Activated CD4-positive, alpha-beta T cell treated with anti-CD3 and anti-CD28 coated beads, Interleukin-2, amount 10 ng/mL, durations not matched to agents 7 days and 5 days (primary cell): ENCODE data around the gene CPPED1. TPM values are rescaled to one million over a fixed set of nuclear protein-coding genes. Genes with fewer than 3 reads are reported as not detected.

Source experiments
- CTCF ChIA-PET: fragments of 350-600 bp; sonication (Branson Sonifier 250); formaldehyde crosslinking; loops from one replicate; lab custom pipeline; 2021; ENCODE audit warnings: antibody characterized with exemption; lab: Charles Lee
- POLR2A ChIA-PET: fragments of 350-600 bp; sonication (Branson Sonifier 250); formaldehyde crosslinking; loops from one replicate; lab custom pipeline; 2021; ENCODE audit warnings: antibody characterized with exemption; lab: Charles Lee
- DNase-seq: peaks from one replicate; pipeline ENCODE4 v3.0.0-alpha.2; 2020
- H3K27ac Mint-ChIP-seq: one replicate; pipeline ENCODE4 v1.8.0; 2021; ENCODE audit warnings: mild to moderate bottlenecking, moderate library complexity, mixed read lengths
- H3K27me3 Mint-ChIP-seq: one replicate; pipeline ENCODE4 v1.8.0; 2021; ENCODE audit warnings: mixed read lengths
- H3K36me3 Mint-ChIP-seq: one replicate; pipeline ENCODE4 v1.8.0; 2021; ENCODE audit warnings: low read depth, mixed read lengths
- H3K4me1 Mint-ChIP-seq: one replicate; pipeline ENCODE4 v1.8.0; 2021; ENCODE audit warnings: mixed read lengths
- H3K4me3 Mint-ChIP-seq: one replicate; pipeline ENCODE4 v1.8.0; 2021; ENCODE audit warnings: mild to moderate bottlenecking, moderate library complexity, mixed read lengths
- H3K9me3 Mint-ChIP-seq: one replicate; pipeline ENCODE4 v1.8.0; 2021; ENCODE audit warnings: mixed read lengths
- total RNA-seq, 2 experiments: library from RNA; stranded (reverse); gene quantifications; one replicate each; pipeline ENCODE4 v1.2.3, GENCODE V29; 2021

The CPPED1 gene
- total RNA-seq, 2 experiments from 2014 or later: 15.7 to 17.1 TPM

GRCh38 chr16:12643034-12643455, 160.6 kb downstream of the CPPED1 start:
- ChIA-PET CTCF (interaction anchor here (0.6 to 1.1 kb wide), 2 partner anchors 14 to 48 kb away, joined by 3 read pairs; no protein-coding TSS in a partner anchor), POLR2A (no interaction called here)
- Mint-ChIP-seq H3K36me3 (no peaks in the 10 kb centered on the region), H3K27me3 (no peaks in the 10 kb centered on the region), H3K9me3 (peaks cover 6% of the 10 kb centered on the region), H3K4me1 (peaks cover 18% of the 10 kb centered on the region), H3K4me3 (no peak overlapping the region), H3K27ac (no peak overlapping the region)
- DNase-seq: no peak

DNA sequence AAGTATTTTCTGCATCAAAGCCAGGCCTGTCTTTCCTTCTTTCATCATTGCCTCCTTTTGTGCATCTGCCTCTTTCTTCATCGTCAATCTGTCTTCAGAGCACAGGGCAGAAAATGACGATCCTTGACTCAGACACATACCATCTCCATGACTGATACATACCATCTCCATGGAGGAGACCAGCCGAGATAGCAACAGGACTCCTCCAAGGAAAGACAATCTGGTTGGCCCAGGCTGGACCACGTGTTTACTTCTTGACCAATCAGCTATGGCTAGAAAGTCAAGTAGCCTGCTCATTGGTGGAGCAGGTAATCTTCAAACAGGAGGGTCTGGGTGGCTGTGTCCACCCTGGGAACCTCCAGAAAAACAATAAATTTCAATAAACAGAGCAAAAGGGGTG, 164.6 kb downstream of the CPPED1 start:
- no peak overlapping the region for H3K27ac Mint-ChIP-seq
- ChIA-PET CTCF (no interaction called here), POLR2A (no interaction called here)

DNA sequence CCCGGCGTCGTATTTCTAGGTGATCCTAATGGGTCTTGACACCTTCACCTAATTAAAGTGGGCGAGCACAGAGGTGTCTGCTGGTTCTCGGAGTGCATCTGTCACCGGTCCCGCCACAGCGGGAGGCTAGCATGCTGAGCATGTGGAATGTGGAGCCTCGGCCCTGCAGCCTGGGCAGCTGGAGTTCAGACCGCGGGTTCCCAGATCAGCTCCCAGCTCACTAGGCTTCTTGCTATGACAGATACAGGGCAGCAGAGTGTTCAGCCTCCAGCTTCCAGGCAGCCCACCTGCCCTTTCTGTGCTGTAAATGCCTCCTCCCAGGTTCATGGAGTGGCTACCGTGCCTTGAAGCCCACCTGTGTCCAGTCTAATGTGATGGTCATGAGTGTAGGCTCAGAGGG, 166.7 kb downstream of the CPPED1 start:
- Mint-ChIP-seq H3K27me3 (peaks cover 9% of the 10 kb centered on the region), H3K36me3 (no peaks in the 10 kb centered on the region), H3K27ac (no peak overlapping the region), H3K4me3 (no peak overlapping the region), H3K4me1 (no peaks in the 10 kb centered on the region), H3K9me3 (peaks cover 2% of the 10 kb centered on the region)
- no peak for DNase-seq
- CTCF ChIA-PET: no interaction called here
- POLR2A ChIA-PET: no interaction called here

More for the DNA sequence above, 164.6 kb downstream of the CPPED1 start:
- no peak for DNase-seq
- Mint-ChIP-seq H3K36me3 (no peaks in the 10 kb centered on the region), H3K27me3 (peaks cover 5% of the 10 kb centered on the region), H3K9me3 (peaks cover 6% of the 10 kb centered on the region), H3K4me3 (no peak overlapping the region), H3K4me1 (no peaks in the 10 kb centered on the region)

DNA sequence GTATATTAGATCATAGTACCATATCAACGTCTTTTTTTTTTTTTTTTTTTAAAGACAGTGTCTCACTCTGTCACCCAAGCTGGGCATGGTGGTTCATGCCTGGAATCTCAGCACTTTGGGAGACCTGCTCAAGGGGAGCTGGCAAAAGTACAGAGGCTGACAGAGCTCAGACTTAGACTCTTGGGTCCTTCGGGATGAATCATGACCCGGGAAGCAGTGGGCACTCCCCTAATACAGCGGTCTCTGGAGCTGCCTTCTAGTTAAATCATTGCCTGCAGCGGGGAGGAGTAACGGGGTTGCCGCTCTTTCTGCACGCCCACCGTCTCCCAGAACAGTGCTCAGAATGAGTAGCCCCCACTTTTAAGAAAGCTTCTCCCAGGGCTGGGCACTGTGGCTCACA, 174.4 kb downstream of the CPPED1 start:
- peaks cover 6% of the 10 kb centered on the region for H3K27me3 Mint-ChIP-seq
- POLR2A ChIA-PET: no interaction called here
- no peak overlapping the region for H3K4me3 Mint-ChIP-seq
- peaks cover 2% of the 10 kb centered on the region for H3K4me1 Mint-ChIP-seq
- no peaks in the 10 kb centered on the region for H3K36me3 Mint-ChIP-seq
- no peaks in the 10 kb centered on the region for H3K9me3 Mint-ChIP-seq
- DNase-seq: no peak
- no peak overlapping the region for H3K27ac Mint-ChIP-seq
- CTCF ChIA-PET: interaction anchor here (0.6 to 1.6 kb wide), 2 partner anchors 14 to 1222 kb away, joined by 3 read pairs; no protein-coding TSS in a partner anchor

- no peak overlapping the region for H3K4me3 Mint-ChIP-seq
- no peaks in the 10 kb centered on the region for H3K36me3 Mint-ChIP-seq
- POLR2A ChIA-PET: no interaction called here
- no peak for DNase-seq
- no peaks in the 10 kb centered on the region for H3K9me3 Mint-ChIP-seq
- CTCF ChIA-PET: interaction anchor here (0.9 kb wide), 1 partner anchor 15 kb away, joined by 3 read pairs; no protein-coding TSS in a partner anchor
- peaks cover 2% of the 10 kb centered on the region for H3K4me1 Mint-ChIP-seq
- no peak overlapping the region for H3K27ac Mint-ChIP-seq
- H3K27me3 Mint-ChIP-seq: no peaks in the 10 kb centered on the region
These were observed 175.2 kb downstream of the CPPED1 start for GRCh38 chr16:12628536-12628935.

DNA sequence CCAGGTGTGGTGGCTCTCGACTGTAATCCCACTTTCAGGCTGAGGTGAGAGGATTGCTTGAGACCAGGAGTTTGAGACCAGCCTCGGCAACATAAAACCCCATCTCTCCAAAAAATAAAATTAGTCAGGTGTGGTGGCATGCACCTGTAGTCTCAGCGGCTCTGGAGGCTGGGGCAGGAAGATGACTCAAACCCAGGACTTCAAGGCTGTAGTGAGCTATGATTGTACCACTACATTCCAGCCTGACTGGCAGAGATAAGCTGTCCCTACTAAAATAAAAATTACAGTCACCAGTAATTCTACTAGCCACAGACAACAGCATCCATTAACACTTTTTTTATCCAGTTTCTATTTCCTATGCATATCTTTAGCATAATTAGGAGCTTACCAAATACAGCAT, 176.3 kb downstream of the CPPED1 start:
- no peak overlapping the region for H3K4me3 Mint-ChIP-seq
- H3K9me3 Mint-ChIP-seq: no peaks in the 10 kb centered on the region
- H3K36me3 Mint-ChIP-seq: no peaks in the 10 kb centered on the region
- no peak for DNase-seq
- peaks cover 2% of the 10 kb centered on the region for H3K4me1 Mint-ChIP-seq
- H3K27ac Mint-ChIP-seq: no peak overlapping the region
- H3K27me3 Mint-ChIP-seq: no peaks in the 10 kb centered on the region
- POLR2A ChIA-PET: no interaction called here
- CTCF ChIA-PET: interaction anchor here (0.9 to 2.2 kb wide), 2 partner anchors 11 to 14 kb away, joined by 3 to 8 read pairs; no protein-coding TSS in a partner anchor

DNA sequence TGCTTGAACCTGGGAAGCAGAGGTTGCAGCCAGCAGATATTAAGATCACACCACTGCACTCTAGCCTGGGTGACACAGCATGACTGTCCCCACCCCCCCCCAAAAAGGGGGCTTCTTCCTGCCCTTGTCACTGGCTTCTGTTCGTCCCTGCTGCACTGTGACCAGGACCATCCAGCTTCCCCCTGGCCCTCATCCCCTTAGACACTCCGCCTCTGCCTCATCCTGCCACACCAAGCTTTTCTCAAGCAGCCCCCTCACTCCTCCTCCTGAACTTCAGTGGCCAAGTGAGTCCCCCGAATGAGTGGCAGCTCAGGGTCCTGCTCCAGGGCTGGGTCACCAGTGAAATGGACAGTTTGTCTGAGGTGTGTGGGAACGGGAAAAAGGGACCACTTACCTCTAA, 177.3 kb downstream of the CPPED1 start:
- H3K4me3 Mint-ChIP-seq: no peak overlapping the region
- ChIA-PET POLR2A (no interaction called here), CTCF (interaction anchor here (2.2 kb wide), 1 partner anchor 10 kb away, joined by 8 read pairs; no protein-coding TSS in a partner anchor)
- no peaks in the 10 kb centered on the region for H3K27me3 Mint-ChIP-seq
- H3K27ac Mint-ChIP-seq: no peak overlapping the region
- no peak for DNase-seq
- H3K36me3 Mint-ChIP-seq: no peaks in the 10 kb centered on the region
- H3K4me1 Mint-ChIP-seq: peaks cover 2% of the 10 kb centered on the region
- H3K9me3 Mint-ChIP-seq: no peaks in the 10 kb centered on the region

- Mint-ChIP-seq H3K27ac (no peak overlapping the region), H3K36me3 (no peaks in the 10 kb centered on the region), H3K4me1 (peaks cover 2% of the 10 kb centered on the region), H3K4me3 (no peak overlapping the region), H3K9me3 (no peaks in the 10 kb centered on the region), H3K27me3 (no peaks in the 10 kb centered on the region)
- DNase-seq: no peak
- ChIA-PET CTCF (no interaction called here), POLR2A (no interaction called here)
These were observed 178.0 kb downstream of the CPPED1 start for GRCh38 chr16:12625716-12626115.

DNA sequence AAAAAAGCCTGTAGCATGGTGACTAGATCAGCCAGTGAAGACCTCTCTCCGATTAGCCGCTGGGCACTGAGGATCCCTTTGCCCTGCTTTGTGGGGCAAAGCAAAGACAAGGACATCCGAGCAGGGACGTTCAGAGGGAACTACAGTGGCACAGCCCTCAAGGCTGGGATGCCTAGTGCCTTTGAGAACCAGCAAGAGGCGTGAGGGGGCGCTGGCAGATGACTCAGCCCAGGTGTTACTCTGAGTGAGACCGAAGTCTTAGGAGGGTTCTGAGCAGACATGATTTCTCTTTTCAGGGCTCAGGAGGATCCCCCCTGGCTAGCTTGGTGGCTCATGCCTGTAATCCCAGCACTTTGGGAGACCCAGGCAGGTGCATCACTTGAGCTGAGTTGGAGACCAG, 178.6 kb downstream of the CPPED1 start:
- Mint-ChIP-seq H3K36me3 (no peaks in the 10 kb centered on the region), H3K9me3 (no peaks in the 10 kb centered on the region), H3K4me3 (no peak overlapping the region), H3K27me3 (no peaks in the 10 kb centered on the region), H3K4me1 (peaks cover 2% of the 10 kb centered on the region), H3K27ac (no peak overlapping the region)
- CTCF ChIA-PET: no interaction called here
- no peak for DNase-seq
- POLR2A ChIA-PET: no interaction called here

DNA sequence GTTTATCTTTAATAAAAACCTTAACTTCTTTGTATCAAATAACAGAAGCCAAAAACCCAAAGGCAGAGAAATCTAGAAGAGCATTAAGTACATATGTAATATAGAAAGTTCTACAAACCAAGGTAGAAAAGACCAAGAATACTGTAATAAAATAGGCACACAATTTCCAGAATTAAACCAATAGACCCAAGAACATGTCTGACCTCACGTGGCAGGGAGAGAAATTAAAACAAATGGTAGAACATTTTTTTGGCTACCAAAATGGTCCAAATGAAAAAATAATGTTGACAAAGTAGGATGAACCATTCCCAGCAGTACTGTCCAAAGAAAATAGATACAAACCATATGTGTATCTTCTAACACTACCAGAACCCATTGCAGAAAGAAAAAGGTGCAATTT, 183.5 kb downstream of the CPPED1 start:
- Mint-ChIP-seq H3K4me1 (peaks cover 20% of the 10 kb centered on the region), H3K36me3 (peaks cover 4% of the 10 kb centered on the region), H3K4me3 (no peak overlapping the region), H3K27ac (no peak overlapping the region), H3K27me3 (no peaks in the 10 kb centered on the region), H3K9me3 (peaks cover 2% of the 10 kb centered on the region)
- ChIA-PET CTCF (interaction anchor here (0.8 kb wide), 1 partner anchor 14 kb away, joined by 3 read pairs; no protein-coding TSS in a partner anchor), POLR2A (no interaction called here)
- DNase-seq: no peak

GRCh38 chr16:12618515-12618914, 185.2 kb downstream of the CPPED1 start:
- POLR2A ChIA-PET: no interaction called here

DNA sequence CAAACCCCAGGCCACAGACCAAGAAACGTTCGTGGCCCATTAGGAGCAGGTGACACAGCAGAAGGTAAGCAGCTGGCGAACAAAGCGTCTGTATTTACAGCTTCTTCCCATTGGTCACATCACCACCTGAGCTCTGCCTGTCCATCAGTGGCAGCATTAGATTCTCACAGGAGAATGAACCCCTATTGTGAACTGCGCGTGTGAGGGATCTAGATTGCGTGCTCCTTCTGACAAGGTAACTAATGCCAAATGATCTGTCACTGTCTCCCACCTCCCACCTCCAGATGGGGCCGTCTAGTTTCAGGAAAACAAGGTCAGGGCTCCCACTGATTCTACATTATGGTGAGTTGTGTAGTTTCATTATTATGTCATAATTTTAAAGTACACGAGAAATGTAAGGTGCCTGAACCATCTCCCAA, 186.3 kb downstream of the CPPED1 start:
- CTCF ChIA-PET: interaction anchor here (2.0 kb wide), 1 partner anchor 10 kb away, joined by 8 read pairs; no protein-coding TSS in a partner anchor
- peaks cover 44% of the 10 kb centered on the region for H3K4me1 Mint-ChIP-seq

More at GRCh38 chr16:12618515-12618914, 185.2 kb downstream of the CPPED1 start:
- H3K4me3 Mint-ChIP-seq: no peak overlapping the region
- no peak overlapping the region for H3K27ac Mint-ChIP-seq
- H3K36me3 Mint-ChIP-seq: peaks cover 4% of the 10 kb centered on the region
- DNase-seq: no peak
- CTCF ChIA-PET: no interaction called here
- peaks cover 33% of the 10 kb centered on the region for H3K4me1 Mint-ChIP-seq
- H3K9me3 Mint-ChIP-seq: peaks cover 4% of the 10 kb centered on the region
- H3K27me3 Mint-ChIP-seq: no peaks in the 10 kb centered on the region

DNA sequence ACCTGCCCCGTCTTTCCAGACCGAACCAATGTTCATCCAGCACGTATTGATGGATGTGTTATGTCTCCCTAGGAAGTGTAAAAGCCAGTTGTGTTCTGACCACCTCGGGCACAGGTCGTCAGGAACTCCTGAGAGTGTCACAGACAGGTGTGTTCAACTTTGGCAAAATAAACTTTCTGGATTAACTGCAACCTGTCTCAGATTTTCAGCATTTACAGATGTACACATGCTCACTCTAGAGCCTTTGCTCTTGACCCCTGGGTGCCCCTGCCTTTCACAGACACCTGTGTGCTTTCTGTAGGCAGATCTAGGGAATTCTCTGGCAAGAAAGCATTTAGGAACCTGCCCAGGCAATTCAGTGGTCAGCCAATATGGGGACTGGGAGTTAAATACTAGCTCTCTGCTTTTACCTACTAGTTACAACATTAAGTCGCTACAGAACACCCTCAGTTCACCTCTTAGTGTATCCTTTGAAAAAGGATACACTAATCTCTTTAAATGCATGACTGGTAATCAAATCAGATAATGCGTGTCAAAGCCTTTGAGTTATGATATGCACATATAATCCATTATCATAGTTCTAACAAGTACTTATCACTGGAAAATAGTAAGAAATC, 188.9 kb downstream of the CPPED1 start:
- DNase-seq: no peak

More for the DNA sequence above, 186.3 kb downstream of the CPPED1 start:
- Mint-ChIP-seq H3K27me3 (no peaks in the 10 kb centered on the region), H3K4me3 (no peak overlapping the region), H3K9me3 (peaks cover 4% of the 10 kb centered on the region), H3K36me3 (peaks cover 4% of the 10 kb centered on the region), H3K27ac (no peak overlapping the region)
- POLR2A ChIA-PET: no interaction called here
- DNase-seq: no peak

More for the DNA sequence above, 188.9 kb downstream of the CPPED1 start:
- Mint-ChIP-seq H3K9me3 (peaks cover 7% of the 10 kb centered on the region), H3K27ac (peak overlapping the region; percentile 38), H3K4me3 (no peak overlapping the region), H3K4me1 (peaks cover 49% of the 10 kb centered on the region), H3K27me3 (no peaks in the 10 kb centered on the region), H3K36me3 (peaks cover 6% of the 10 kb centered on the region)
- CTCF ChIA-PET: no interaction called here
- POLR2A ChIA-PET: no interaction called here
